ENCODE results near the gene SDK1. TPM values are rescaled to one million over a fixed set of nuclear protein-coding genes. Genes with fewer than 3 reads are reported as not detected.
"Not testable (repeated sequence)": the region's sequence is repeated elsewhere in the genome, so short reads cannot be mapped to it uniquely, and the experiment has no call there.

Gene SDK1
- total RNA-seq, 1 donor from 2014 or later: 0.26 TPM

DNA sequence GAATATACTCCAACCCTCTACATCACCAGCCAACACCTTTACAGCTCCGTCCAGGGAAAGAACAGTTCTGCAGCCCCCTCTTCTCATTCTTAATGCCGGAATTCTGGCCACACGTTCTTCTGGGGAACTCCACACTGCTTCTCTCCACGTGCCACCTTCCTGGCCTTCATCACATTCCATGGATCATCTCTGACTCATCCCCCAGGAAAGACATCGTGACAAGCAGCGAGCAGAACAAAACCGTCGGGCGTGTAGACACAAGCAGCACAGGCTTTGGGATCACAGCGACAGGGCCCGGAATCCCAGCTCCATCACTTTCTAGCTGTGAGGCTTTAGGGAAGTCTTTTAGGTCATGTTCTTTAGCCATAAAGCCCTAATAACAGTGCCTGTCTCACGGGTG lies 790.7 kb downstream of the SDK1 start:
- DNase-seq (ENCODE audit: low read depth) (no peak), FAIRE-seq (no peak)

DNA sequence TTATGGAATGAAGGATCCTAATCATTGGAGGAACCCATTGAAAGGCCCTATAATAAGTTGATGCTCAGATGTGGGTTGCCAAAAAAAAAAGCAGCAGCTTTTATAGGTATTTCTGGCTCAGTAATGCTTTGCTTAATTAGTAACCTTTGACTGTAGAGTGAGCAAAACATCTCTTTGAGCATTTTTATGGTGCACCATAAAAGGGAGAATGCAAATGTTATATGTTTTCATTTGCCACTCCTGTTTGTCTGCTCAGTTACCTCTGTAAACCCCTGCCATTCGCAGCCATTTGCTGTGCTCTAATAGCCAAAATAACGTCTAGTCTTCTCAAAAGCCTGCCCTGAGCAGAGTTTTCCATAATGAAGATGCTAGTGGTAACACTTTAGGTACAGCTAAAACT lies 792.0 kb downstream of the SDK1 start:
- Histone ChIP-seq H3K27me3 (ENCODE audit: control insufficient read depth, insufficient read depth, low read length) (no peaks in the 10 kb centered on the region), H3K36me3 (ENCODE audit: control insufficient read depth, insufficient read depth, low read length) (no peaks in the 10 kb centered on the region), H3K4me3 (ENCODE audit: low read depth, low read length) (no peak overlapping the region)
- no peak for FAIRE-seq
- TF ChIP-seq, protein P1, sequence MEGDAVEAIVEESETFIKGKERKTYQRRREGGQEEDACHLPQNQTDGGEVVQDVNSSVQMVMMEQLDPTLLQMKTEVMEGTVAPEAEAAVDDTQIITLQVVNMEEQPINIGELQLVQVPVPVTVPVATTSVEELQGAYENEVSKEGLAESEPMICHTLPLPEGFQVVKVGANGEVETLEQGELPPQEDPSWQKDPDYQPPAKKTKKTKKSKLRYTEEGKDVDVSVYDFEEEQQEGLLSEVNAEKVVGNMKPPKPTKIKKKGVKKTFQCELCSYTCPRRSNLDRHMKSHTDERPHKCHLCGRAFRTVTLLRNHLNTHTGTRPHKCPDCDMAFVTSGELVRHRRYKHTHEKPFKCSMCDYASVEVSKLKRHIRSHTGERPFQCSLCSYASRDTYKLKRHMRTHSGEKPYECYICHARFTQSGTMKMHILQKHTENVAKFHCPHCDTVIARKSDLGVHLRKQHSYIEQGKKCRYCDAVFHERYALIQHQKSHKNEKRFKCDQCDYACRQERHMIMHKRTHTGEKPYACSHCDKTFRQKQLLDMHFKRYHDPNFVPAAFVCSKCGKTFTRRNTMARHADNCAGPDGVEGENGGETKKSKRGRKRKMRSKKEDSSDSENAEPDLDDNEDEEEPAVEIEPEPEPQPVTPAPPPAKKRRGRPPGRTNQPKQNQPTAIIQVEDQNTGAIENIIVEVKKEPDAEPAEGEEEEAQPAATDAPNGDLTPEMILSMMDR (IDR thresholded peaks at IDR 0.05; ENCODE audit: insufficient read depth, low read length, severe bottlenecking): no peak
- no peak for DNase-seq (ENCODE audit: low read depth)

More for the DNA sequence above, 790.7 kb downstream of the SDK1 start:
- Histone ChIP-seq H3K36me3 (ENCODE audit: control insufficient read depth, insufficient read depth, low read length) (no peaks in the 10 kb centered on the region), H3K4me3 (ENCODE audit: low read depth, low read length) (no peak overlapping the region), H3K27me3 (ENCODE audit: control insufficient read depth, insufficient read depth, low read length) (no peaks in the 10 kb centered on the region)
- TF ChIP-seq, protein P1 (IDR thresholded peaks at IDR 0.05; ENCODE audit: insufficient read depth, low read length, severe bottlenecking): no peak

DNA sequence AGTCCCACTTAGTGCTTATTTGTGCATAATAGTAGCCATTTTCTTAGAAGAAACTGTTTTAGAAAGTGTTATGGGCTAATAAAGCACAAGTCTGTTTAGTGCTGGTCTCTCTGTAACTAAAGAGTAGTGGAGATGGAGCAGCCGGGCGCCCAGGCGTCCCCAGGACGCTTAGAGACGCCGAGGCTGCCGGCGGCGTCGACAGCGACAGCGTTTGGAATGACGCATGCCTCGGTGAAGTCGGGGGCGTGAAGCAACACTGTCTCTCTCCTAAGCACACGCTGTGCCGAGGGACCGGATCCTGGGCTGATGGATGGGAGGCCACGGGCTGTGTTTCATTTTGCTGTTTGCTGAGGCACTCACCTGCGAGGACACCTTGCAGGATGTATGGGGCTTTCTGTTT lies 792.4 kb downstream of the SDK1 start:
- H3K36me3 ChIP-seq (ENCODE audit: control insufficient read depth, insufficient read depth, low read length): no peaks in the 10 kb centered on the region
- H3K4me3 ChIP-seq (ENCODE audit: low read depth, low read length): no peak overlapping the region
- FAIRE-seq (no peak), DNase-seq (ENCODE audit: low read depth) (no peak)
- TF ChIP-seq, protein P1 (IDR thresholded peaks at IDR 0.05; ENCODE audit: insufficient read depth, low read length, severe bottlenecking): no peak
- no peaks in the 10 kb centered on the region for H3K27me3 ChIP-seq (ENCODE audit: control insufficient read depth, insufficient read depth, low read length)

DNA sequence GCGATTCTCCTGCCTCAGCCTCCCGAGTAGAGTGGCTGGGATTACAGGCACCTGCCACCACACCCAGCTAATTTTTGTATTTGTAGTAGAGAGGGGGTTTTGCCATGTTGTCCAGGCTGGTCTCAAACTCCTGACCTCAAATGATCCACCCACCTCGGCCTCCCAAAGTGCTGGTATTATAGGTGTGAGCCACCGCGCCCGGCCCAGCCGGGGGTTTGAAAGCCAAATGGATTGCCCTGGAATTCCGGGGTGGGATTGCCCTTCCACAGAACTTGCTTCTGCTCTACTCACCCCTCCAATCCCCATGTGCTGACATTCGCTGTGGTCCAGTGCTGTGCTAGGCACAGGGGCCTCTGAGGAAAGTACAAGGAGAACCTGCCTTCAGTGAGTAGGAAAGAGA lies 793.1 kb downstream of the SDK1 start:
- not testable (repeated sequence) for H3K36me3 ChIP-seq (ENCODE audit: control insufficient read depth, insufficient read depth, low read length); FAIRE-seq; H3K4me3 ChIP-seq (ENCODE audit: low read depth, low read length); H3K27me3 ChIP-seq (ENCODE audit: control insufficient read depth, insufficient read depth, low read length); DNase-seq (ENCODE audit: low read depth)

DNA sequence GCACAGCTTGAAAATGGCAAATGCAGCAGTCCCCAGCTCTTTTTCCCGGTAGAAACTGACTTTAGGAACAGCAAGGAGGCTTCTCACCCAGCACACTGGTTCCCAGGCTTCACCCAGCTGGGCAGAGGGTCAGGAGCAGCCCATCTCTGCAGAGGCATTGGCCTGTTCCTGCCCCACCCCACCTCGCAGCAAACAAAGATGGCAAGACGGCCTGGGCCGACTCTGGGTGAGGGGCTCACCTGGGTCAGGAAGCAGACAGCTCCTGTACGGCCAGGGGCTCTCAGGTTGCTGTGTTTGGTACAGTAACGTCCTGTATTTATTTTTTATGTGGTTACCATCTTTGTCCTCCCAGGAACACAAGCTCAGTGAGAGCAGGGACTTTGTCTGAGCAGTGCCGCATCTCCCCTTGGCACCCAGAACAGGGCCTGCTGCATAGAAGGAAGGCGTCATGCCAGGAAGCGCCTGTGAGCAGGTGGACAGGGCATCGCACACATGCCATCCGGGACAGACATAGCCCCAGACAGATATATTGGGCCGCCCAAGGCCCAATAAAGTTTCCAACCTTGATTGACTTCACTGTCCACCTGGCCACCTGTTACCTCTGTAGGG lies 796.1 kb downstream of the SDK1 start:
- H3K36me3 ChIP-seq (ENCODE audit: control insufficient read depth, insufficient read depth, low read length): no peaks in the 10 kb centered on the region
- TF ChIP-seq, protein P1 (IDR thresholded peaks at IDR 0.05; ENCODE audit: insufficient read depth, low read length, severe bottlenecking): no peak
- no peaks in the 10 kb centered on the region for H3K27me3 ChIP-seq (ENCODE audit: control insufficient read depth, insufficient read depth, low read length)
- FAIRE-seq: no peak
- DNase-seq (ENCODE audit: low read depth): no peak
- H3K4me3 ChIP-seq (ENCODE audit: low read depth, low read length): no peak overlapping the region

DNA sequence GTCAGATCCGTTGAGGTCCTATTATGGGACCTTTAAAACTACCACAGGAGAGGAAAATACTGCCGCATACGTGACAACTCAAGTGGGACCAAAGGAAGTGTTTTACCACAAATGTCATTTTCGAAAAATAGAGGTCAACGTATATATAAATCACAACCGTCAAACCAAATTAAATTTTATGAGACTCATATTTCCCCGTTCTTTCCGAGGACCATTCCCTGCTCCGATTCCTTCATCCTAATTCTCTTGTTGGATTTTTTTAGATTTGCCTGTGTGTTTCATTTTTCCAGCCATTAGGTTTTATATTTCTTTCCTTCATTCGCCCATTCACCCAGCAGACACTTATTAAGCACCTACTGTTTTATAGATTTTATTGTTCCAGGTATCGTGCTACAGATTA lies 797.1 kb downstream of the SDK1 start:
- H3K27me3 ChIP-seq (ENCODE audit: control insufficient read depth, insufficient read depth, low read length): no peaks in the 10 kb centered on the region
- TF ChIP-seq, protein P1 (IDR thresholded peaks at IDR 0.05; ENCODE audit: insufficient read depth, low read length, severe bottlenecking): no peak
- H3K4me3 ChIP-seq (ENCODE audit: low read depth, low read length): no peak overlapping the region
- DNase-seq (ENCODE audit: low read depth) (no peak), FAIRE-seq (no peak)
- no peaks in the 10 kb centered on the region for H3K36me3 ChIP-seq (ENCODE audit: control insufficient read depth, insufficient read depth, low read length)
